A549 (cell line): ENCODE measurements around the gene TTC7B. TPM values are rescaled to one million over a fixed set of nuclear protein-coding genes. Genes with fewer than 3 reads are reported as not detected.

Experiments
- ATAC-seq, 2 experiments: fragments of 200-7000 bp in 1 of 2; fragments of >200 bp in 1 of 2; cut with Nextera tagmentation in 1 of 2; cut with Tn5 transposase in 1 of 2; 3 replicates each; pipeline versions ENCODE4 v1.8.0 to v1.9.1; 2018 to 2020; ENCODE audit warnings: mild to moderate bottlenecking in 1 of 2, moderate library complexity in 1 of 2
- CTCF ChIA-PET: fragments of 300-600 bp; sonication (Branson Sonifier 250); formaldehyde crosslinking; extraction: SDS; loops from one replicate; lab custom pipeline; 2021; ENCODE audit warnings: antibody characterized with exemption, inconsistent platforms; lab: Yijun Ruan, JAX
- POLR2A ChIA-PET: fragments of 350-600 bp; formaldehyde crosslinking; extraction: SDS; loops from one replicate; lab custom pipeline; 2021; ENCODE audit warnings: antibody characterized with exemption, inconsistent platforms; lab: Yijun Ruan, JAX
- DNase-seq, 2 experiments: peaks; one replicate each; pipeline versions ENCODE4 v3.0.0 to v3.0.0-alpha.2; 2011 to 2016; ENCODE audit warnings: low read depth in 1 of 2, low spot score in 1 of 2
- FAIRE-seq: peaks from 2 replicates; lab custom pipeline; 2011; peaks lifted over from hg19 to GRCh38; lab: Jason Lieb, UNC
- H3K27ac ChIP-seq, 2 experiments: fragments of >200 bp; sonication (Bioruptor Twin); formaldehyde crosslinking; 3 replicates each; pipeline ENCODE4 v1.5.1; 2016 to 2017
- H3K4me1 ChIP-seq: fragments of >200 bp; sonication (Bioruptor Twin); formaldehyde crosslinking; 3 replicates; pipeline ENCODE4 v1.6.1; 2016
- H3K4me2 ChIP-seq: fragments of >200 bp; sonication (Bioruptor Twin); formaldehyde crosslinking; 3 replicates; pipeline ENCODE4 v1.6.1; 2016
- H3K4me3 ChIP-seq: fragments of >200 bp; sonication (Bioruptor Twin); formaldehyde crosslinking; 3 replicates; pipeline ENCODE4 v1.5.1; 2016
- H3K9me3 ChIP-seq: fragments of >200 bp; sonication (Bioruptor Twin); formaldehyde crosslinking; 3 replicates; pipeline ENCODE4 v1.6.1; 2016
- CBX8 ChIP-seq: fragments of 200-600 bp; sonication (generic); IDR thresholded peaks from 2 replicates; pipeline ENCODE4 v1.6.1; 2016
- CHD4 ChIP-seq: fragments of 200-600 bp; sonication (generic); IDR thresholded peaks from 2 replicates; pipeline ENCODE4 v1.6.1; 2016; ENCODE audit warnings: antibody characterized with exemption, mild to moderate bottlenecking, borderline replicate concordance
- EHF ChIP-seq: fragments of 250-450 bp; sonication (Bioruptor Pico); IDR thresholded peaks from 2 replicates; pipeline ENCODE4 v1.5.0; 2020; ENCODE audit warnings: mild to moderate bottlenecking
- EHMT2 ChIP-seq: fragments of 200-600 bp; sonication (generic); IDR thresholded peaks from 2 replicates; pipeline ENCODE4 v1.6.1; 2016; ENCODE audit warnings: antibody characterized with exemption, low read depth, mild to moderate bottlenecking, moderate library complexity
- EP300 ChIP-seq, 2 experiments: fragments of >200 bp; sonication (Bioruptor Twin); formaldehyde crosslinking; IDR thresholded peaks; 2 replicates in 1 of 2; 3 replicates in 1 of 2; pipeline ENCODE4 v1.6.1; 2016 to 2017
- HDAC2 ChIP-seq: fragments of 200-600 bp; sonication (generic); IDR thresholded peaks from 2 replicates; pipeline ENCODE4 v1.6.1; 2016
- HOXB5 ChIP-seq: fragments of 250-450 bp; sonication (Bioruptor Pico); IDR thresholded peaks from 2 replicates; pipeline ENCODE4 v1.5.0; 2020; ENCODE audit warnings: mild to moderate bottlenecking, moderate library complexity
- JUNB ChIP-seq: fragments of >200 bp; sonication (Bioruptor Twin); formaldehyde crosslinking; IDR thresholded peaks from 2 replicates; pipeline ENCODE4 v1.6.1; 2016
- KDM1A ChIP-seq: fragments of 200-600 bp; sonication (generic); IDR thresholded peaks from 2 replicates; pipeline ENCODE4 v1.6.1; 2016; ENCODE audit warnings: low read depth, mild to moderate bottlenecking
- MAFK ChIP-seq: fragments of 450-650 bp; IDR thresholded peaks from 2 replicates; pipeline ENCODE4 v1.6.1; 2014; ENCODE audit not compliant: partially characterized antibody
- NFE2L2 ChIP-seq: fragments of 150-350 bp; conservative IDR thresholded peaks from 2 replicates; pipeline ENCODE4 v1.6.1; 2014; ENCODE audit warnings: low read length
- NR3C1 ChIP-seq: fragments of >200 bp; sonication (Bioruptor Twin); formaldehyde crosslinking; IDR thresholded peaks from 3 replicates; pipeline ENCODE4 v1.6.1; 2017
- PHF8 ChIP-seq: fragments of 200-600 bp; sonication (generic); IDR thresholded peaks from 2 replicates; pipeline ENCODE4 v1.6.1; 2016; ENCODE audit warnings: low read depth, mild to moderate bottlenecking, antibody characterized with exemption, moderate library complexity, borderline replicate concordance
- POLR2A ChIP-seq: IDR thresholded peaks from 2 replicates; pipeline ENCODE4 v1.6.1; 2012; ENCODE audit warnings: mild to moderate bottlenecking, low read length
- RAD21 ChIP-seq, 2 experiments: fragments of >200 bp in 1 of 2; sonication (Bioruptor Twin) in 1 of 2; formaldehyde crosslinking in 1 of 2; IDR thresholded peaks in 1 of 2; conservative IDR thresholded peaks in 1 of 2; 2 replicates in 1 of 2; 3 replicates in 1 of 2; pipeline ENCODE4 v1.6.1; 2012 to 2018; ENCODE audit warnings: inconsistent platforms in 1 of 2
- RARB ChIP-seq: fragments of 250-450 bp; sonication (Bioruptor Pico); IDR thresholded peaks from 2 replicates; pipeline ENCODE4 v1.8.0; 2021; ENCODE audit warnings: mild to moderate bottlenecking, moderate library complexity
- RCOR1 ChIP-seq: fragments of 150-350 bp; IDR thresholded peaks from 2 replicates; pipeline ENCODE4 v1.6.1; 2014; ENCODE audit warnings: antibody characterized with exemption, low read length, low read depth
- RFX5 ChIP-seq: fragments of 450-650 bp; IDR thresholded peaks from 2 replicates; pipeline ENCODE4 v1.7.1; 2014; ENCODE audit warnings: antibody characterized with exemption, mild to moderate bottlenecking, moderate library complexity
- SMC3 ChIP-seq: fragments of >200 bp; sonication (Bioruptor Twin); formaldehyde crosslinking; IDR thresholded peaks from 3 replicates; pipeline ENCODE4 v1.6.1; 2018; ENCODE audit warnings: inconsistent platforms
- ZC3H11A ChIP-seq: fragments of 450-650 bp; IDR thresholded peaks from 2 replicates; pipeline ENCODE4 v1.6.1; 2014; ENCODE audit warnings: antibody characterized with exemption, mild to moderate bottlenecking
- ZFP36 ChIP-seq: fragments of 450-650 bp; IDR thresholded peaks from 2 replicates; pipeline ENCODE4 v1.6.1; 2014; ENCODE audit warnings: borderline replicate concordance; ENCODE audit not compliant: partially characterized antibody
- WGBS: methylation state at CpG from one replicate; pipeline ENCODE4 v1.1.6; 2017; ENCODE audit errors: missing lambda C conversion rate; 5-methylcytosine and 5-hydroxymethylcytosine counted together
- polyA plus RNA-seq, 4 experiments: library from polyadenylated mRNA; depleted of rRNA in 3 of 4; stranded (reverse); fragments of >200 nt; fragmentation: RNase III in 1 of 4; extraction: RNeasy Plus Mini Kit Qiagen cat#74134 plus additional on column Dnase treatment in 1 of 4; gene quantifications; 2 replicates in 3 of 4; 3 replicates in 1 of 4; pipeline ENCODE4 v1.2.3, GENCODE V29; 2011 to 2017
- TF ChIP-seq, protein P1 (sequence below): IDR thresholded peaks from 2 replicates; pipeline ENCODE4 v1.6.1; 2012
- TF ChIP-seq, protein P2 (sequence below): fragments of >200 bp; sonication (Bioruptor Twin); formaldehyde crosslinking; IDR thresholded peaks from 3 replicates; pipeline ENCODE4 v1.6.1; 2016
- TF ChIP-seq, protein P3 (sequence below): IDR thresholded peaks from 2 replicates; pipeline ENCODE4 v1.6.1; 2012; ENCODE audit warnings: low read depth, borderline replicate concordance
- TF ChIP-seq, protein P4 (sequence below): fragments of 200-600 bp; sonication (generic); IDR thresholded peaks from 2 replicates; pipeline ENCODE4 v1.6.1; 2016; ENCODE audit warnings: antibody characterized with exemption, mild to moderate bottlenecking, moderate library complexity

Gene TTC7B
- polyA plus RNA-seq, 2 of the 4 experiments (the other 2 are of a cell fraction), result 16.6 to 28.0 TPM

DNA sequence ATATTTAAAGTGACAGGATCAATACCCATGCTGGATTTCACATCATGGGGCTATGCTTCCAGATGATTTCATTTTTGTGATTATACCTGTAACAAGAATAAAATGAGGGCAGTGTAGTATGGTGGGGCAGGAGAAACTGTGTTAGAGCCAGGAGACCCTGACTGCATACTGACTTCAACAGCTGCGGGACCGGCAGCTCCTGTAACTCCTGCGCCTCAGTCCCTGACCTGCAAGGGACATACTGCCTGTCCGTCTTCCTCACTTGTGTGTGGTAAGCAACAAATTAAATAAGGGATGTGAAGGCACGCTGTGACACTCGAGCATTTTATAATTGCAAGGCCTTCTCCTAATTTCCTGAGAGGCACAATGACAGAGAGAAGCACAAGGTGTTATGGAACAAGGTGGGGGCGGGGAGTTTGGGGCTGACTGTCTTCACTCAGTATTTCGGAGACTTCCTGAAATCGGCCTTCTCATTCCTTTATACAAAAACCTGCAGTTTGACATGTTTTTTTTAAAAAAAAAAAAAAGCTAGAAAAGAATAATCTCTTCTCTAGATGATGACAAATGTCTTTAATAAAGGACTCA is 164.2 kb downstream of the TTC7B start:
- no peak for FAIRE-seq
- CTCF ChIA-PET, result no interaction called here
- Histone ChIP-seq H3K4me3 (no peak overlapping the region), H3K9me3 (no peaks in the 10 kb centered on the region), H3K27ac (no peak overlapping the region), H3K4me1 (no peaks in the 10 kb centered on the region), H3K4me2 (no peak overlapping the region)
- TF ChIP-seq MAFK, result no peak
- no peak for TF ChIP-seq POLR2A
- no peak for TF ChIP-seq EHF (CRISPR knock-in tag)
- TF ChIP-seq ZFP36, result no peak
- no peak for TF ChIP-seq NFE2L2
- no peak for TF ChIP-seq SMC3
- no peak for TF ChIP-seq RARB
- TF ChIP-seq RFX5, result no peak
- TF ChIP-seq NR3C1, result no peak
- POLR2A ChIA-PET, result no interaction called here
- DNase-seq, result no peak
- 75% methylated on average over 9 of the region's 9 CpGs for WGBS
- ATAC-seq, result no peak

DNA sequence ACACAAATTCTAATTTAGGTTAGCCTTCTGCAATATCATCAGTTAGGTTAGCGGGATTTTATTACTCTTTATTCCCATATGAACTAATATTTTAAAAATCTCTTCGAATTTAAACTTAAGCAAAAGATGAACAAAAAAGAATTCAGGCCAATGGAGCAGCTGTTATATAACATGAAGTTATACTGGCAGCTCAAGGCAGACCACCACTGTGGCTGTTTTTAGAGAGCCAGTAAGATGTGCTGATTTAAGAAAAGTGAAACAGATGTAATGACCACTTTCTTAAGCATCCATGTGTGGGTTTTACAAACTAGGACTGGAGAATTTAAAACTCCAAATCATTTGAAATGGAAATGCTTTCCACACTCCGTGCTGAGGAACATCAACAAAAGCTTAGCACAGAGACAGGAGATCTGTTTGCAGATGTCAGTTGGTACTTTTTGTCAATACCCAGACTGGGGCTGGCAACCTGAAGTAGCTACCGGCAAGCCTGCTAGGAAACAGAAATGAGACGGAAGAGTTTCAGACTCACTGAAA is 164.9 kb downstream of the TTC7B start:
- H3K4me2 ChIP-seq, result no peak overlapping the region
- DNase-seq (no peak), ATAC-seq (no peak), FAIRE-seq (no peak)
- CTCF ChIA-PET, result no interaction called here
- peaks cover under 1% of the 10 kb centered on the region; the same call in 2 of the 3 replicates for H3K4me1 ChIP-seq
- H3K27ac ChIP-seq, result no peak overlapping the region
- WGBS, result 82% methylated on average over 5 of the region's 5 CpGs
- no peak overlapping the region for H3K4me3 ChIP-seq
- H3K9me3 ChIP-seq, result no peaks in the 10 kb centered on the region
- no peak for TF ChIP-seq RAD21 (conservative IDR thresholded peaks at IDR 0.05 in 1 of 2, IDR thresholded peaks at IDR 0.05 in 1 of 2)
- no peak for TF ChIP-seq ZC3H11A
- no peak for TF ChIP-seq CBX8
- TF ChIP-seq, protein P1, sequence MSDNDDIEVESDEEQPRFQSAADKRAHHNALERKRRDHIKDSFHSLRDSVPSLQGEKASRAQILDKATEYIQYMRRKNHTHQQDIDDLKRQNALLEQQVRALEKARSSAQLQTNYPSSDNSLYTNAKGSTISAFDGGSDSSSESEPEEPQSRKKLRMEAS, result no peak
- no peak for TF ChIP-seq RCOR1
- no peak for TF ChIP-seq NR3C1
- TF ChIP-seq, protein P2, sequence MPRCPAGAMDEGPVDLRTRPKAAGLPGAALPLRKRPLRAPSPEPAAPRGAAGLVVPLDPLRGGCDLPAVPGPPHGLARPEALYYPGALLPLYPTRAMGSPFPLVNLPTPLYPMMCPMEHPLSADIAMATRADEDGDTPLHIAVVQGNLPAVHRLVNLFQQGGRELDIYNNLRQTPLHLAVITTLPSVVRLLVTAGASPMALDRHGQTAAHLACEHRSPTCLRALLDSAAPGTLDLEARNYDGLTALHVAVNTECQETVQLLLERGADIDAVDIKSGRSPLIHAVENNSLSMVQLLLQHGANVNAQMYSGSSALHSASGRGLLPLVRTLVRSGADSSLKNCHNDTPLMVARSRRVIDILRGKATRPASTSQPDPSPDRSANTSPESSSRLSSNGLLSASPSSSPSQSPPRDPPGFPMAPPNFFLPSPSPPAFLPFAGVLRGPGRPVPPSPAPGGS, result no peak
- no peak for TF ChIP-seq JUNB
- TF ChIP-seq EHMT2, result no peak
- TF ChIP-seq PHF8, result no peak
- TF ChIP-seq, protein P3, sequence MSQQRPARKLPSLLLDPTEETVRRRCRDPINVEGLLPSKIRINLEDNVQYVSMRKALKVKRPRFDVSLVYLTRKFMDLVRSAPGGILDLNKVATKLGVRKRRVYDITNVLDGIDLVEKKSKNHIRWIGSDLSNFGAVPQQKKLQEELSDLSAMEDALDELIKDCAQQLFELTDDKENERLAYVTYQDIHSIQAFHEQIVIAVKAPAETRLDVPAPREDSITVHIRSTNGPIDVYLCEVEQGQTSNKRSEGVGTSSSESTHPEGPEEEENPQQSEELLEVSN, result no peak
- no peak for TF ChIP-seq CHD4
- TF ChIP-seq, protein P4, sequence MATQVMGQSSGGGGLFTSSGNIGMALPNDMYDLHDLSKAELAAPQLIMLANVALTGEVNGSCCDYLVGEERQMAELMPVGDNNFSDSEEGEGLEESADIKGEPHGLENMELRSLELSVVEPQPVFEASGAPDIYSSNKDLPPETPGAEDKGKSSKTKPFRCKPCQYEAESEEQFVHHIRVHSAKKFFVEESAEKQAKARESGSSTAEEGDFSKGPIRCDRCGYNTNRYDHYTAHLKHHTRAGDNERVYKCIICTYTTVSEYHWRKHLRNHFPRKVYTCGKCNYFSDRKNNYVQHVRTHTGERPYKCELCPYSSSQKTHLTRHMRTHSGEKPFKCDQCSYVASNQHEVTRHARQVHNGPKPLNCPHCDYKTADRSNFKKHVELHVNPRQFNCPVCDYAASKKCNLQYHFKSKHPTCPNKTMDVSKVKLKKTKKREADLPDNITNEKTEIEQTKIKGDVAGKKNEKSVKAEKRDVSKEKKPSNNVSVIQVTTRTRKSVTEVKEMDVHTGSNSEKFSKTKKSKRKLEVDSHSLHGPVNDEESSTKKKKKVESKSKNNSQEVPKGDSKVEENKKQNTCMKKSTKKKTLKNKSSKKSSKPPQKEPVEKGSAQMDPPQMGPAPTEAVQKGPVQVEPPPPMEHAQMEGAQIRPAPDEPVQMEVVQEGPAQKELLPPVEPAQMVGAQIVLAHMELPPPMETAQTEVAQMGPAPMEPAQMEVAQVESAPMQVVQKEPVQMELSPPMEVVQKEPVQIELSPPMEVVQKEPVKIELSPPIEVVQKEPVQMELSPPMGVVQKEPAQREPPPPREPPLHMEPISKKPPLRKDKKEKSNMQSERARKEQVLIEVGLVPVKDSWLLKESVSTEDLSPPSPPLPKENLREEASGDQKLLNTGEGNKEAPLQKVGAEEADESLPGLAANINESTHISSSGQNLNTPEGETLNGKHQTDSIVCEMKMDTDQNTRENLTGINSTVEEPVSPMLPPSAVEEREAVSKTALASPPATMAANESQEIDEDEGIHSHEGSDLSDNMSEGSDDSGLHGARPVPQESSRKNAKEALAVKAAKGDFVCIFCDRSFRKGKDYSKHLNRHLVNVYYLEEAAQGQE, result no peak
- no peak for TF ChIP-seq HDAC2
- no peak for TF ChIP-seq HOXB5
- TF ChIP-seq EP300 (IDR thresholded peaks at IDR 0.05), result no peak
- TF ChIP-seq KDM1A, result no peak
- POLR2A ChIA-PET, result no interaction called here
